Measurements from ENCODE around the gene TLR7. TPM values are rescaled to one million over a fixed set of nuclear protein-coding genes. Genes with fewer than 3 reads are reported as not detected.

The TLR7 gene
- total RNA-seq, 1 donor from 2014 or later, result not detected

GRCh38 chrX:12887767-12888166, 20.9 kb downstream of the TLR7 start:
- no peak for TF ChIP-seq CTCF (IDR thresholded peaks at IDR 0.05; ENCODE audit: insufficient read depth, low read depth, low read length)
- TF ChIP-seq EZH2 (IDR thresholded peaks at IDR 0.05; ENCODE audit: insufficient read depth, low read length), result no peak
- no peaks in the 10 kb centered on the region for H3K79me2 ChIP-seq (ENCODE audit: insufficient read depth, low read length)

GRCh38 chrX:12890467-12890866, 23.6 kb downstream of the TLR7 start:
- Histone ChIP-seq H4K20me1 (ENCODE audit: insufficient read depth, low read length) (no peaks in the 10 kb centered on the region), H3K4me1 (ENCODE audit: insufficient read depth, low read length) (no peaks in the 10 kb centered on the region), H3K79me2 (ENCODE audit: insufficient read depth, low read length) (no peaks in the 10 kb centered on the region), H3K4me3 (ENCODE audit: insufficient read depth, low read depth, low read length) (no peak overlapping the region), H3K9ac (ENCODE audit: low read length) (no peak overlapping the region), H3K36me3 (ENCODE audit: insufficient read depth, low read length) (no peaks in the 10 kb centered on the region), H3K9me3 (ENCODE audit: insufficient read depth, low read depth, low read length) (no peaks in the 10 kb centered on the region), H3K27ac (ENCODE audit: low read depth, low read length) (no peak overlapping the region), H3K27me3 (ENCODE audit: insufficient read depth, low read length) (no peaks in the 10 kb centered on the region), H3K4me2 (ENCODE audit: low read length) (no peak overlapping the region), H2AFZ (ENCODE audit: low read depth, low read length) (no peak overlapping the region)
- DNase-seq (ENCODE audit: low read depth), result no peak
- no peak for FAIRE-seq
- Mint-ChIP-seq H3K4me3 (ENCODE audit: unreplicated experiment) (peak overlapping the region; percentile 27), H3K4me1 (ENCODE audit: low read depth, unreplicated experiment) (peaks cover 14% of the 10 kb centered on the region), H3K27me3 (ENCODE audit: low read depth, unreplicated experiment) (peaks cover 4% of the 10 kb centered on the region), H3K36me3 (ENCODE audit: low read depth, unreplicated experiment) (no peaks in the 10 kb centered on the region), H3K27ac (ENCODE audit: unreplicated experiment) (no peak overlapping the region), H3K9me3 (ENCODE audit: unreplicated experiment) (no peaks in the 10 kb centered on the region)
- TF ChIP-seq EZH2 (IDR thresholded peaks at IDR 0.05; ENCODE audit: insufficient read depth, low read length) (no peak), CTCF (IDR thresholded peaks at IDR 0.05; ENCODE audit: insufficient read depth, low read depth, low read length) (no peak)

More at GRCh38 chrX:12887767-12888166, 20.9 kb downstream of the TLR7 start:
- Histone ChIP-seq H3K27ac (ENCODE audit: low read depth, low read length) (no peak overlapping the region), H3K36me3 (ENCODE audit: insufficient read depth, low read length) (no peaks in the 10 kb centered on the region), H3K27me3 (ENCODE audit: insufficient read depth, low read length) (no peaks in the 10 kb centered on the region), H3K4me1 (ENCODE audit: insufficient read depth, low read length) (no peaks in the 10 kb centered on the region), H3K9ac (ENCODE audit: low read length) (no peak overlapping the region), H4K20me1 (ENCODE audit: insufficient read depth, low read length) (no peaks in the 10 kb centered on the region), H3K9me3 (ENCODE audit: insufficient read depth, low read depth, low read length) (no peaks in the 10 kb centered on the region), H3K4me2 (ENCODE audit: low read length) (no peak overlapping the region), H2AFZ (ENCODE audit: low read depth, low read length) (no peak overlapping the region), H3K4me3 (ENCODE audit: insufficient read depth, low read depth, low read length) (no peak overlapping the region)
- Mint-ChIP-seq H3K4me1 (ENCODE audit: low read depth, unreplicated experiment) (peaks cover 12% of the 10 kb centered on the region), H3K4me3 (ENCODE audit: unreplicated experiment) (no peak overlapping the region), H3K9me3 (ENCODE audit: unreplicated experiment) (no peaks in the 10 kb centered on the region), H3K27ac (ENCODE audit: unreplicated experiment) (no peak overlapping the region), H3K36me3 (ENCODE audit: low read depth, unreplicated experiment) (no peaks in the 10 kb centered on the region), H3K27me3 (ENCODE audit: low read depth, unreplicated experiment) (peaks cover 4% of the 10 kb centered on the region)
- FAIRE-seq (peak; percentile 73), DNase-seq (ENCODE audit: low read depth) (no peak)

DNA sequence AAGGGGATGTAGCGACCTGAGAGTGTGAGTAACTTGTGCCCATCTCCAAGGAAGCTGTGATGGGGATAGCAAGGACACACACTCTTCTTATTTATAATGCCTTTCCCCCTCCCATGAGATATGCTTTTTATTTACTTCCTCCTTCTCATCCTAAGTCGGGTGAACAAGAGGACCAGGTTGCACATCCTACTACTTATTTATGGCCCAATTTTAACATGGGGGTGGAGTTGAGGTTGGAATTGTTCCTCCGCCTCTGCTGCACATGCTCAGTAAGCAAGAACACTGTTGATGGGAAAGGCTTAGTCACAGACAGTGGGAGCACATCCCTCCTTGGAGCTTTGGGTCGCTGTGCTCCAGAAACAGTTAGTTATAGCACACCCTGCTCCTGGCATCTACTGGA, 24.3 kb downstream of the TLR7 start:
- H3K36me3 Mint-ChIP-seq (ENCODE audit: low read depth, unreplicated experiment), result no peaks in the 10 kb centered on the region
- Histone ChIP-seq H3K4me1 (ENCODE audit: insufficient read depth, low read length) (no peaks in the 10 kb centered on the region), H3K36me3 (ENCODE audit: insufficient read depth, low read length) (no peaks in the 10 kb centered on the region), H3K9ac (ENCODE audit: low read length) (no peak overlapping the region), H3K9me3 (ENCODE audit: insufficient read depth, low read depth, low read length) (no peaks in the 10 kb centered on the region), H4K20me1 (ENCODE audit: insufficient read depth, low read length) (no peaks in the 10 kb centered on the region), H3K27ac (ENCODE audit: low read depth, low read length) (no peak overlapping the region), H3K4me2 (ENCODE audit: low read length) (no peak overlapping the region), H3K4me3 (ENCODE audit: insufficient read depth, low read depth, low read length) (no peak overlapping the region), H2AFZ (ENCODE audit: low read depth, low read length) (no peak overlapping the region), H3K79me2 (ENCODE audit: insufficient read depth, low read length) (no peaks in the 10 kb centered on the region), H3K27me3 (ENCODE audit: insufficient read depth, low read length) (no peaks in the 10 kb centered on the region)
- no peak overlapping the region for H3K4me3 Mint-ChIP-seq (ENCODE audit: unreplicated experiment)
- peaks cover 10% of the 10 kb centered on the region for H3K4me1 Mint-ChIP-seq (ENCODE audit: low read depth, unreplicated experiment)
- DNase-seq (ENCODE audit: low read depth), result no peak
- FAIRE-seq, result no peak
- H3K9me3 Mint-ChIP-seq (ENCODE audit: unreplicated experiment), result no peaks in the 10 kb centered on the region
- H3K27ac Mint-ChIP-seq (ENCODE audit: unreplicated experiment), result no peak overlapping the region
- peaks cover 4% of the 10 kb centered on the region for H3K27me3 Mint-ChIP-seq (ENCODE audit: low read depth, unreplicated experiment)
- TF ChIP-seq CTCF (IDR thresholded peaks at IDR 0.05; ENCODE audit: insufficient read depth, low read depth, low read length) (no peak), EZH2 (IDR thresholded peaks at IDR 0.05; ENCODE audit: insufficient read depth, low read length) (no peak)
